Measurements from ENCODE around the gene DDX49.

DDX49 gene

GRCh38 chr19:18919086-18919899, at the start of gene DDX49, which contains the start of gene COPE:
Gene DDX49, plus strand, starts transcription at chr19:18919715. Its CDS starts 27 bp downstream, at chr19:18919742.
Gene COPE, minus strand, starts transcription at chr19:18919387. Its CDS starts 39 bp downstream, at chr19:18919348.
- peak within 1 kb of the TSS; percentile 84 for H3K27ac ChIP-seq
- ChIA-PET CTCF (interaction anchor here (0.7 to 2.5 kb wide), 4 partner anchors 21 to 419 kb away, joined by 3 to 8 read pairs (median 4); no protein-coding TSS in a partner anchor), POLR2A (ENCODE audit: low non-redundant PET) (interaction anchor here (0.8 to 1.1 kb wide), 3 partner anchors 10 to 326 kb away, joined by 3 to 4 read pairs (median 3); no protein-coding TSS in a partner anchor)
- DNase-seq (ENCODE audit: low spot score) = peak; percentile 99
- no peak for TF ChIP-seq CTCF (conservative IDR thresholded peaks at IDR 0.05; ENCODE audit: low read depth)

- ChIA-PET POLR2A (ENCODE audit: low non-redundant PET) (no interaction called here), CTCF (no interaction called here)
- H3K27ac ChIP-seq = no peak overlapping the region
- no peak for TF ChIP-seq CTCF (conservative IDR thresholded peaks at IDR 0.05; ENCODE audit: low read depth)
- DNase-seq (ENCODE audit: low spot score) = no peak
These were observed 49.6 kb upstream of the DDX49 start for GRCh38 chr19:18869781-18870530.

- H3K27ac ChIP-seq = 0 out of 2 replicates have a peak overlapping the region, but pooled peaks have one; percentile 0
- TF ChIP-seq CTCF (conservative IDR thresholded peaks at IDR 0.05; ENCODE audit: low read depth) = no peak
- POLR2A ChIA-PET (ENCODE audit: low non-redundant PET) = no interaction called here
- CTCF ChIA-PET = no interaction called here
- no peak for DNase-seq (ENCODE audit: low spot score)
These were observed 48.9 kb upstream of the DDX49 start for GRCh38 chr19:18870531-18871172.

- ChIA-PET CTCF (interaction anchor here (0.9 kb wide), 1 partner anchor 16 kb away, joined by 3 read pairs; no protein-coding TSS in a partner anchor), POLR2A (ENCODE audit: low non-redundant PET) (interaction anchor here (0.6 kb wide), 1 partner anchor 780 kb away, joined by 6 read pairs; no protein-coding TSS in a partner anchor)
- no peak for DNase-seq (ENCODE audit: low spot score)
- 0 out of 2 replicates have a peak overlapping the region, but pooled peaks have one; percentile 0 for H3K27ac ChIP-seq
- TF ChIP-seq CTCF (conservative IDR thresholded peaks at IDR 0.05; ENCODE audit: low read depth) = no peak
These were observed 48.0 kb upstream of the DDX49 start for GRCh38 chr19:18871543-18871942.

- ChIA-PET POLR2A (ENCODE audit: low non-redundant PET) (no interaction called here), CTCF (interaction anchor here (0.6 kb wide), 1 partner anchor 32 kb away, joined by 5 read pairs; no protein-coding TSS in a partner anchor)
- TF ChIP-seq CTCF (conservative IDR thresholded peaks at IDR 0.05; ENCODE audit: low read depth) = no peak
- peak overlapping the region; percentile 10; the same call in 1 of the 2 replicates for H3K27ac ChIP-seq
- DNase-seq (ENCODE audit: low spot score) = no peak
These were observed 43.8 kb upstream of the DDX49 start for GRCh38 chr19:18875726-18876125.

Measured in RWPE1 (cell line).